ENCODE data around the gene GABRQ.

Gene GABRQ

DNA sequence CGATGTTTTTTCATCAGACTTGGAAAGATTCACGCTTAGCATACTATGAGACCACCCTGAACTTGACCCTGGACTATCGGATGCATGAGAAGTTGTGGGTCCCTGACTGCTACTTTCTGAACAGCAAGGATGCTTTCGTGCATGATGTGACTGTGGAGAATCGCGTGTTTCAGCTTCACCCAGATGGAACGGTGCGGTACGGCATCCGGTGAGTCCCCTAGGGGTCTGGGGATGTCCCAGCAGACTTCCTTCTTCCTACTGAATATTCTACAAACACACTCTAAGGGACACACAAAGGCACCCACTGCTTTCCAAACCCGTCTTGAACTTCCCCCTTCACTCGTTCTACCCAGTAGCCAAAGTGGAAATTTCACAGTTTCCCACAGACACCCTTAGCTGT is 9.3 kb downstream of the GABRQ start:
- TF ChIP-seq, protein P1, sequence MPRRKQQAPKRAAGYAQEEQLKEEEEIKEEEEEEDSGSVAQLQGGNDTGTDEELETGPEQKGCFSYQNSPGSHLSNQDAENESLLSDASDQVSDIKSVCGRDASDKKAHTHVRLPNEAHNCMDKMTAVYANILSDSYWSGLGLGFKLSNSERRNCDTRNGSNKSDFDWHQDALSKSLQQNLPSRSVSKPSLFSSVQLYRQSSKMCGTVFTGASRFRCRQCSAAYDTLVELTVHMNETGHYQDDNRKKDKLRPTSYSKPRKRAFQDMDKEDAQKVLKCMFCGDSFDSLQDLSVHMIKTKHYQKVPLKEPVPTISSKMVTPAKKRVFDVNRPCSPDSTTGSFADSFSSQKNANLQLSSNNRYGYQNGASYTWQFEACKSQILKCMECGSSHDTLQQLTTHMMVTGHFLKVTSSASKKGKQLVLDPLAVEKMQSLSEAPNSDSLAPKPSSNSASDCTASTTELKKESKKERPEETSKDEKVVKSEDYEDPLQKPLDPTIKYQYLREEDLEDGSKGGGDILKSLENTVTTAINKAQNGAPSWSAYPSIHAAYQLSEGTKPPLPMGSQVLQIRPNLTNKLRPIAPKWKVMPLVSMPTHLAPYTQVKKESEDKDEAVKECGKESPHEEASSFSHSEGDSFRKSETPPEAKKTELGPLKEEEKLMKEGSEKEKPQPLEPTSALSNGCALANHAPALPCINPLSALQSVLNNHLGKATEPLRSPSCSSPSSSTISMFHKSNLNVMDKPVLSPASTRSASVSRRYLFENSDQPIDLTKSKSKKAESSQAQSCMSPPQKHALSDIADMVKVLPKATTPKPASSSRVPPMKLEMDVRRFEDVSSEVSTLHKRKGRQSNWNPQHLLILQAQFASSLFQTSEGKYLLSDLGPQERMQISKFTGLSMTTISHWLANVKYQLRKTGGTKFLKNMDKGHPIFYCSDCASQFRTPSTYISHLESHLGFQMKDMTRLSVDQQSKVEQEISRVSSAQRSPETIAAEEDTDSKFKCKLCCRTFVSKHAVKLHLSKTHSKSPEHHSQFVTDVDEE (CRISPR knock-in tag; IDR thresholded peaks at IDR 0.05), result no peak
- TF ChIP-seq ISL1 (CRISPR knock-in tag; IDR thresholded peaks at IDR 0.05), result no peak
- TF ChIP-seq, protein P2, sequence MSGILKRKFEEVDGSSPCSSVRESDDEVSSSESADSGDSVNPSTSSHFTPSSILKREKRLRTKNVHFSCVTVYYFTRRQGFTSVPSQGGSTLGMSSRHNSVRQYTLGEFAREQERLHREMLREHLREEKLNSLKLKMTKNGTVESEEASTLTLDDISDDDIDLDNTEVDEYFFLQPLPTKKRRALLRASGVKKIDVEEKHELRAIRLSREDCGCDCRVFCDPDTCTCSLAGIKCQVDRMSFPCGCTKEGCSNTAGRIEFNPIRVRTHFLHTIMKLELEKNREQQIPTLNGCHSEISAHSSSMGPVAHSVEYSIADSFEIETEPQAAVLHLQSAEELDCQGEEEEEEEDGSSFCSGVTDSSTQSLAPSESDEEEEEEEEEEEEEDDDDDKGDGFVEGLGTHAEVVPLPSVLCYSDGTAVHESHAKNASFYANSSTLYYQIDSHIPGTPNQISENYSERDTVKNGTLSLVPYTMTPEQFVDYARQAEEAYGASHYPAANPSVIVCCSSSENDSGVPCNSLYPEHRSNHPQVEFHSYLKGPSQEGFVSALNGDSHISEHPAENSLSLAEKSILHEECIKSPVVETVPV (CRISPR knock-in tag; IDR thresholded peaks at IDR 0.05), result no peak
- ATAC-seq, result no peak

DNA sequence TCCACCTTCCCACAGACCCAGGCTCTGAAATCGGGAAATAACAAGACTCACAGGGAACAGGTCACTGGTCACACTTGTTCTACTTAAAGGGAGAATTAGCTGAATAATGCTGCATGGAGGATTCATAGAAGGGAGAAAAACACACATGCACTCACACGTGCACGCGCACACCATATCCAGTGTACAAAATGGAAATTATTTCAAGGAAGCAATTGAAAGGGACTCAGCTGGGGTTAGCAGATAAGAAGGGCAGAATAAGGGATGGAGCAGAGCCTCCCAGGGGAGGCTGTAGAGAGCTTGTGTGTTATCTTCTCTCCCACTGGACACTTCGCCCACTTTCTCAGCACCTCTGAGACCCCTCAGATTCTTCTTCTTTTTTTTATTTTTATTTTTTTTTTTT is 10.3 kb downstream of the GABRQ start:
- no peak for ATAC-seq
- no peak for TF ChIP-seq RARB (CRISPR knock-in tag; IDR thresholded peaks at IDR 0.05)
- no peak for TF ChIP-seq ZFP30 (CRISPR knock-in tag; IDR thresholded peaks at IDR 0.05)
- TF ChIP-seq ZFP3 (CRISPR knock-in tag; IDR thresholded peaks at IDR 0.05), result no peak
- TF ChIP-seq PPARA (CRISPR knock-in tag; IDR thresholded peaks at IDR 0.05; ENCODE audit: borderline replicate concordance), result no peak
- no peak for TF ChIP-seq ZNF70 (CRISPR knock-in tag; IDR thresholded peaks at IDR 0.05)
- TF ChIP-seq OSR1 (CRISPR knock-in tag; IDR thresholded peaks at IDR 0.05), result no peak
- no peak for TF ChIP-seq GLIS3 (CRISPR knock-in tag; IDR thresholded peaks at IDR 0.05)
- TF ChIP-seq, protein P3, sequence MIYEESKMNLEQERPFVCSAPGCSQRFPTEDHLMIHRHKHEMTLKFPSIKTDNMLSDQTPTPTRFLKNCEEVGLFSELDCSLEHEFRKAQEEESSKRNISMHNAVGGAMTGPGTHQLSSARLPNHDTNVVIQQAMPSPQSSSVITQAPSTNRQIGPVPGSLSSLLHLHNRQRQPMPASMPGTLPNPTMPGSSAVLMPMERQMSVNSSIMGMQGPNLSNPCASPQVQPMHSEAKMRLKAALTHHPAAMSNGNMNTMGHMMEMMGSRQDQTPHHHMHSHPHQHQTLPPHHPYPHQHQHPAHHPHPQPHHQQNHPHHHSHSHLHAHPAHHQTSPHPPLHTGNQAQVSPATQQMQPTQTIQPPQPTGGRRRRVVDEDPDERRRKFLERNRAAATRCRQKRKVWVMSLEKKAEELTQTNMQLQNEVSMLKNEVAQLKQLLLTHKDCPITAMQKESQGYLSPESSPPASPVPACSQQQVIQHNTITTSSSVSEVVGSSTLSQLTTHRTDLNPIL (CRISPR knock-in tag; IDR thresholded peaks at IDR 0.05; ENCODE audit: low read depth), result no peak
- TF ChIP-seq SNAI2 (CRISPR knock-in tag; IDR thresholded peaks at IDR 0.05), result no peak
- TF ChIP-seq, protein P1 (CRISPR knock-in tag; IDR thresholded peaks at IDR 0.05), result no peak
- TF ChIP-seq, protein P4, sequence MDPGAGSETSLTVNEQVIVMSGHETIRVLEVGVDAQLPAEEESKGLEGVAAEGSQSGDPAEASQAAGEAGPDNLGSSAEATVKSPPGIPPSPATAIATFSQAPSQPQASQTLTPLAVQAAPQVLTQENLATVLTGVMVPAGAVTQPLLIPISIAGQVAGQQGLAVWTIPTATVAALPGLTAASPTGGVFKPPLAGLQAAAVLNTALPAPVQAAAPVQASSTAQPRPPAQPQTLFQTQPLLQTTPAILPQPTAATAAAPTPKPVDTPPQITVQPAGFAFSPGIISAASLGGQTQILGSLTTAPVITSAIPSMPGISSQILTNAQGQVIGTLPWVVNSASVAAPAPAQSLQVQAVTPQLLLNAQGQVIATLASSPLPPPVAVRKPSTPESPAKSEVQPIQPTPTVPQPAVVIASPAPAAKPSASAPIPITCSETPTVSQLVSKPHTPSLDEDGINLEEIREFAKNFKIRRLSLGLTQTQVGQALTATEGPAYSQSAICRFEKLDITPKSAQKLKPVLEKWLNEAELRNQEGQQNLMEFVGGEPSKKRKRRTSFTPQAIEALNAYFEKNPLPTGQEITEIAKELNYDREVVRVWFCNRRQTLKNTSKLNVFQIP (CRISPR knock-in tag; IDR thresholded peaks at IDR 0.05; ENCODE audit: borderline replicate concordance, low read depth), result no peak
- no peak for TF ChIP-seq ZNF565 (CRISPR knock-in tag; conservative IDR thresholded peaks at IDR 0.05; ENCODE audit: low read depth)
- TF ChIP-seq, protein P5, sequence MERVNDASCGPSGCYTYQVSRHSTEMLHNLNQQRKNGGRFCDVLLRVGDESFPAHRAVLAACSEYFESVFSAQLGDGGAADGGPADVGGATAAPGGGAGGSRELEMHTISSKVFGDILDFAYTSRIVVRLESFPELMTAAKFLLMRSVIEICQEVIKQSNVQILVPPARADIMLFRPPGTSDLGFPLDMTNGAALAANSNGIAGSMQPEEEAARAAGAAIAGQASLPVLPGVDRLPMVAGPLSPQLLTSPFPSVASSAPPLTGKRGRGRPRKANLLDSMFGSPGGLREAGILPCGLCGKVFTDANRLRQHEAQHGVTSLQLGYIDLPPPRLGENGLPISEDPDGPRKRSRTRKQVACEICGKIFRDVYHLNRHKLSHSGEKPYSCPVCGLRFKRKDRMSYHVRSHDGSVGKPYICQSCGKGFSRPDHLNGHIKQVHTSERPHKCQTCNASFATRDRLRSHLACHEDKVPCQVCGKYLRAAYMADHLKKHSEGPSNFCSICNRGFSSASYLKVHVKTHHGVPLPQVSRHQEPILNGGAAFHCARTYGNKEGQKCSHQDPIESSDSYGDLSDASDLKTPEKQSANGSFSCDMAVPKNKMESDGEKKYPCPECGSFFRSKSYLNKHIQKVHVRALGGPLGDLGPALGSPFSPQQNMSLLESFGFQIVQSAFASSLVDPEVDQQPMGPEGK (CRISPR knock-in tag; IDR thresholded peaks at IDR 0.05; ENCODE audit: borderline replicate concordance), result no peak
- TF ChIP-seq, protein P2 (CRISPR knock-in tag; IDR thresholded peaks at IDR 0.05), result no peak
- TF ChIP-seq TCF4 (CRISPR knock-in tag; IDR thresholded peaks at IDR 0.05; ENCODE audit: borderline replicate concordance), result no peak
- TF ChIP-seq ESRRG (CRISPR knock-in tag; IDR thresholded peaks at IDR 0.05), result no peak
